ENCODE data around the gene RPL26. TPM values are rescaled to one million over a fixed set of nuclear protein-coding genes. Genes with fewer than 3 reads are reported as not detected.

Gene RPL26
- 2,231 and 3,155 TPM in 2 replicates for total RNA-seq (2014; rRNA removed; shearing (Covaris generic))

GRCh38 chr17:8383143-8383822, at the start of gene RPL26:
TSS of gene RPL26 (minus strand) at chr17:8383193. CDS start at chr17:8382310, 883 bp downstream.
- DNase-seq (ENCODE audit: low read depth): peak; percentile 98

DNA sequence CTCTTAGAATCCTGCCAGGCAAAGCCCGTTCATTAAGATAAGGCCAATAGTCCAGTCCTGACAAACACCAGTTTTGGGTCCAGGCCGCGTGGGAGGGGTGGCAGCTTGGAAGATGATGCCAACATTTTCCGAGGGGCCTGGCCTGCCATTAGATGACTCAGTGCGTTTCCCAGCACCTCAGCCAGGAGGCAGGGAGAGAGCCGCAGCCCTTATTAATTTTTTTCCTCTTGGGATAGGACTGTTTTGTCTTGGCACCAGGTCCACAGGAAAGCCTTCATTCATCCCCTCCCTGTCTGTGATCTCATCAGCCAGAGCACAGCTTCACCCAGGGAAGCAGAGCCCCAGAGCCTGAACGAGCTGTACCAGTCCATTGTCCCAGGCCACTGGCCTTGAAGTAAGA, 48.0 kb upstream of the RPL26 start:
- DNase-seq (ENCODE audit: low read depth): peak; percentile 89

GRCh38 chr17:8426802-8427201, 43.8 kb upstream of the RPL26 start:
- DNase-seq (ENCODE audit: low read depth): no peak

- DNase-seq (ENCODE audit: low read depth): no peak
Measured at GRCh38 chr17:8426094-8426720, 43.2 kb upstream of the RPL26 start.

DNA sequence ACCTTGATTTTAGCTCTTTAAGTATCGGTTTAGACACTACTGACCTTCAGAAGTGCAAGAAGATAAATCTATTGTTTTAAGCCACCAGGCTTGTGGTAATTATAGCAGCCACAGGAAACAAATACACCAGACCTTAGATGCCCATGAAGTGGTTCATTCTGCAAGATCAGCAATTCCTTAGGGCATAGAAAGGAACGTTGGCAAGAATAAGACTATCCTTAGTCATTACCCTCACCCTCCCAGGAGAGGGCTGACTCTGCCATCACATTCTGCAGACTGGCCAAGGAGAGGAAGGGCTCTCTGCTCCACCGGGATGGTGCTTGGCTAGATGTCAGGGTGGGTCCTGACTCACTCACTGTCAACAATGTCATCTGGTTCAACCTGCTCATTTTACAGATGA, 38.6 kb upstream of the RPL26 start:
- peak; percentile 76 for DNase-seq (ENCODE audit: low read depth)

DNA sequence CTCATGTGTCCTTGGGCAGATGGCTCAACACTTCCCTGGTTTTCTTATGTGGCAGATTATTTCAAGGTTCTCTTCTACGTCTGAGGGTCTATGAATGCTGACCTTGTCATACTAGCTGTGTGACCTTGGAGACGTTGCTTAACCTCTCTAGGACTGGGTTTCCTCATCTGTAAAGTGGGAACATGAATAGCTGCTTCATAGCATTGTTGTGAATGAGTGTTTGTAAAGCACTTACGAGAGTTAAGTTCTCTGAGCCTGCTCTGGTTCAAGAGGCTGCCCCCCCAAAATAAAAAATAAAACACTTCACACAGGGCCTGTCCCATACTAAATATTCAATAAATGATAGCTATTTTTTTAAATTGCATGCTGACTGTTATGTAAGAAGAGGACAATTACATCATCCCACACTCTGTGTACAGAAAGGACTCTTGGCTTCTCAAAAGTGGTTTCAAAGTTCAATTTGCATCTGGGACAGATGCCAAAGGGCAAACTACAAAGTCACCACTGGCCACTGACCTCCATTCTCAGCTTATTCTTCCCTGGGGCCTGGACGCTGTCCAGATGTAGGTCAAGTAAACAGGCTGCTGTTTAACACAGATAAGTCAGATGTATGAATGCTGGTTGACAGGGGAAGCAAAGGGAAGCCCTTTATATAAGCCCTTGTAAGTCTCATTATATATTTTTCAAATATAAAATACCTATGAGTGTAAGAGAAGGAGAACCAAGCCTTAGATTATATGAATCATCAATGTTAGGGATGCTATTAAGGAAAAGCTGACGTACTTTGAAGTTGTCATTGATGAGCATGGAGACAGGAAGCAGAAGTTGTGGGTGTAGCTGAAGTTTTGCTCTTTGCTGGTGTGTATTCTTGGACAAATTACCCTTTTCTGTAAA, 37.3 kb upstream of the RPL26 start:
- DNase-seq (ENCODE audit: low read depth): peak; percentile 92

DNA sequence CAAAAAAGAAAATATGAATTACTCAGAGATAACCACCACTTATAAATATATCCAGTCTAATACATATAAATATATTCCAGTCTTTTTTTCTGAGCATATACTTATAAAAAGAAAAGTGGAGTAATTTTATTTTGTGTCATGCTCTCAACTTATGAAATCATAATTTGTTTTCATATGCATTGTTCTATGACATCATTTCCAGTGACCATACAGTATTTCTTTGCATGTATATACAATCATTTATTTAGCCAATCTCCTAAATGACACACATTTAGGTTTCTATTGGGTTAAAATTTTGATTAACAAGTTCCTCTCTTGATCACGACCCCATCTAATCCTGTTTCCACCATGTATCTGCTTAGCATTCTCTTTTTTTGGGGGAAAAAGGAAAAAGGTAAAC, 36.3 kb upstream of the RPL26 start:
- no peak for DNase-seq (ENCODE audit: low read depth)

DNA sequence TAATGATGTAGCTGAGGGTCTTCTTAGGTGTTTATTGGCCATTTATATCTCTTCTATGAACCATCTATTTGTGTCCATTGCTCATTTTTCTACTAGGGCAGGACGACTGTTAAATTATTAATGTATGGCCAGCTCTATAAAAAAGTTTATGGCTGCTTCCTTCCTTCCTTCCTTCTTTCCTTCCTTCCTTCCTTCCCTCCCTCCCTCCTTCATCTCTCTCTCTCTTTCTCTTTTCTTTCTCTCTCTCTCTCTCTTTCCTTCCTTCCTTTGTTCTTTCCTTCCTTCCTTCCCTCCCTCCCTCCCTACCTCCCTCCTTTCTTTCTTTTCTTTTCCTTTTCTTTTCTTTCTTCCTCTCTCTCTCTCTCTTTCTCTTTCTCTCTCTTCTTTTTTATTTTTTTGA, 35.5 kb upstream of the RPL26 start:
- no peak for DNase-seq (ENCODE audit: low read depth)

DNA sequence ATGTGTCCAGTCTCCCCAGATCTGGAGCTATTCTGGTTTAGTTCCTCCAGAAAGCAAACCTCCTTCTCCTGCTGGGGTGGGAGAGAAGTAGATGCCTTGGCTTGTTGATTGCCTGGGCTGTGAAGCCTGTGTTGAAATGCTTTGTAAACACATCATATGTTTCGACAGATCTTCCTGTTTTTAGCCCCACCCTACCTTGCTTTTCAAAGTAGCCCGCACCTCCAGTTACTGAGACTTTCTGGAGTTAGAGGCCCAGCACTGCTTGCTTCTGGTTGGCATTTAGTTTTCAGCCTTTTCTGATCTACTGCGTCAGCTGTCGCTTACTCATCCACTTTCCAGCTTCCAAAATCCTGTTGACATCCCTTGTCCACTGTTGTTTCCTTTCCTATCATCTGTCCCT, 34.8 kb upstream of the RPL26 start:
- DNase-seq (ENCODE audit: low read depth): no peak

DNA sequence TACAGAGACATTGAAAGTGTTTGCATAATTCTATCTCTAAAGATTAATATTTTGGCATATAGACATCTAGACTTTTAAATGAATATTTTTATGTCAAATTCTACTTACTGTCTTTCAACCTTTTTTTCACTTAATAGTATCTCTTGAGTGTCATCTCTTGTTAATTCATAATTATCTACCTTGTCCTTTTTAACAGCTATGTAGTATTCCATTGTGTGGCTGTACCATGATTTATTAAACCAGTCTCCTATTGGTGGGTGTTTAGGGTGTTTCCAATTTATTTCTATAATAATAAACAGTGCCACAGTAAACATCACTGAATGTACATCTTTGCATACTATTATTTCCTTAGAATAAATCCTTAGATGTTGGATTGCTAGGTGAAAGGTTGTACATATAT, 30.9 kb upstream of the RPL26 start:
- DNase-seq (ENCODE audit: low read depth): no peak

DNA sequence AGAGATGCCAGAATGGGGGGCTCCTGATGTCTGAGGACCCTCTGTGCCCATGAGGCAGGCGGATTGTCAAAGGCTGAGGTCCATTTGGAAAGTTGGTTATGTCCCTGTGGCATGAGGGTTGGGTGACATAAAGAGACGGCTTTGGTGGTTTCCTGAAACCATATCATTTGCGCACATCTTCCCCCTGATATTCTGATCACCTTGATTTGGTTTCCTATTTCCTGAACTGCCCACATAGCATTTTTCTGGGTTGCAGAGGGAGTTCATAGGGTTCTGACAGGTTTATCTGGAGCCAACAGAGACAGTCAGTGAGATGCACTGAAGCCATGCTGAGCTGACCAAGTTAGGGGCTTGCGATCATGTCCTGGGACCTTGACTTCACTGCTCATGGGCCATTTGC, 30.3 kb upstream of the RPL26 start:
- no peak for DNase-seq (ENCODE audit: low read depth)

GRCh38 chr17:8412089-8412488, 29.1 kb upstream of the RPL26 start:
- peak; percentile 27 for DNase-seq (ENCODE audit: low read depth)

GRCh38 chr17:8410883-8411238, 27.9 kb upstream of the RPL26 start:
- no peak for DNase-seq (ENCODE audit: low read depth)

DNA sequence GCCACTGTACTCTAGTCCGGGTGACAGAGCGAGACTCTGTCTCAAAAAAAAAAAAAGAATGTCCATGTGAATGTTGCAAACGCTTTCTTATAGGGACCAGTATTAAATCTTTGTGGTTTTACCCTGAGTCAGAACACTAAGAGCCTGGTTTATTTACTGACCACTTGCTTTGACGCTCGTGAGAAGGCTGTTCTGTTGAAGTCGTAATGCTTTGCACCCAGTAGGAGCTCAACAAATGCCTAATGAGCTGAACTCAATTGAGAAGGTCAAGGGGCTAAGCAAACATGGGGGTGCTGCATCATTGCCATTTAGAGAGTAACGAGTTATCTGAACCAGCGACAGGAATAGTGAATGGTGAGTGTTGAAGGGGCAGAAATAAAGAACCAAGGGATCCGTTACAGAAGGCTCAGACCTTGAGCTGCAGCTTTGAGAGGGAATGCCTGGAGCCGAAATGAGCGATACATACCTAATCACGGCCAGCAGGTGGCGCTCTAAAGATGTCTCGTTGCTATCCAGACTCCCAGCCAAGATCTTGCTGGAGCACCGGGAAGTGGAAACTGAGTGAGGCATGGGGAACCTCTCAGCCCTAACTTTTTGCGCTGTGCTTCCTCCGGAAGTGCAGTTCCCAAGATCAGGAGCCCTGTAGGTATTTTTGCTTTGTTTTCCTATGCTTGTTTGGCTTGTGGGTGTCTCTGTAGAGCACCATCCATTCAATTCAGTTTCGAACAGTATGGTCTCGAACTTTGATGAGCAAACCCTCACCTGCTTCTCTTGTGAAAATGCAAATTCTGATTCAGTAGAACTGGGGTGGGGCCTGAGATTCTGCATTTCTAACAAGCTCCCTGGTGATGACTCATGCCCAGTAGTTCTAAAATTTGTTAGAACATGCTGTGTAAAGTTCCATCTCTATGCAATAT, 27.2 kb upstream of the RPL26 start:
- DNase-seq (ENCODE audit: low read depth): peak; percentile 84

- DNase-seq (ENCODE audit: low read depth): peak; percentile 22
Measured at GRCh38 chr17:8408371-8408770, 25.4 kb upstream of the RPL26 start.

- no peak for DNase-seq (ENCODE audit: low read depth)
Measured at GRCh38 chr17:8406174-8406573, 23.2 kb upstream of the RPL26 start.

- no peak for DNase-seq (ENCODE audit: low read depth)
Measured at GRCh38 chr17:8405499-8406016, 22.6 kb upstream of the RPL26 start.

GRCh38 chr17:8402921-8403536, 20.0 kb upstream of the RPL26 start:
- DNase-seq (ENCODE audit: low read depth): no peak

- no peak for DNase-seq (ENCODE audit: low read depth)
Measured at GRCh38 chr17:8401107-8401506, 18.1 kb upstream of the RPL26 start.

- no peak for DNase-seq (ENCODE audit: low read depth)
Measured at GRCh38 chr17:8398980-8399379, 16.0 kb upstream of the RPL26 start.

- no peak for DNase-seq (ENCODE audit: low read depth)
Measured at GRCh38 chr17:8397636-8398035, 14.6 kb upstream of the RPL26 start, which contains the start of gene RNF222. TSS of gene RNF222 (minus strand) at chr17:8397827. CDS start at chr17:8393461, 4,366 bp downstream.
